Cardiac septum (tissue), 1 donor: Measurements from ENCODE around the gene C16orf96. TPM values are rescaled to one million over a fixed set of nuclear protein-coding genes. Genes with fewer than 3 reads are reported as not detected.
"Not testable (repeated sequence)": the region's sequence is repeated elsewhere in the genome, so short reads cannot be mapped to it uniquely, and the experiment has no call there.

Experiments used
- DNase-seq: peaks from one replicate; pipeline ENCODE4 v3.0.0-alpha.2; 2020; ENCODE audit warnings: low spot score
- intact Hi-C: fragments of 100-400 bp; cut with DNase I; formaldehyde crosslinking; loops from one replicate; pipeline ENCODE4 v1.14.0; 2022
- total RNA-seq: library from RNA; stranded (reverse); fragmentation: NEBNext Ultra II Directional; extraction: Animal tissue kit (Norgen Biotek cat#: 25700); gene quantifications from one replicate; pipeline ENCODE4 v1.2.1, GENCODE V29; 2021
- donor health status: DM: no; HTN: no; CAD: no.

Gene C16orf96
- total RNA-seq, 1 donor from 2014 or later: 0.11 TPM

GRCh38 chr16:4552541-4552940, 3.6 kb upstream of the C16orf96 start:
- DNase-seq: no peak
- intact Hi-C loops: no loop called here

GRCh38 chr16:4556580-4556979, 440 bp downstream of the C16orf96 start:
- intact Hi-C loops: no loop called here
- no peak for DNase-seq

DNA sequence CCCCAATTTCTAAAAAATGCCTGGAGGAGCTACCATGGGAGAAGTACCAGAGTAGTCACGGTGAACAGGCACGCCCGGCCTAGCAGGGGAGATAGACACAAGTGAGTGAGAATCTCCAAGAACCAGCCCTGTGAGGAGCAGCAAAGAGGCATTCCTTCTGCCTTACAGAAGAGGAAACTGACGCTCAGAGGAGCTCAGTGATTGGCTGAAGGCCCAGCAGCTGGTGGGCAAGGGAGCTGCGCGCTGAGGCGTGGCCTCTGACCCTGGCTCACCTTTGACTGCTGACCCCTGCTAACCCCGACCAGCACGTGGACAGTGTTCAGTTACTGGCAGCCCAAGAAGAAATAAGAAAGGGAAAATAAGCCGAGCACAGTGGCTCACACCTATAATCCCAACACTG, 1.8 kb downstream of the C16orf96 start:
- intact Hi-C loops: no loop called here
- no peak for DNase-seq

DNA sequence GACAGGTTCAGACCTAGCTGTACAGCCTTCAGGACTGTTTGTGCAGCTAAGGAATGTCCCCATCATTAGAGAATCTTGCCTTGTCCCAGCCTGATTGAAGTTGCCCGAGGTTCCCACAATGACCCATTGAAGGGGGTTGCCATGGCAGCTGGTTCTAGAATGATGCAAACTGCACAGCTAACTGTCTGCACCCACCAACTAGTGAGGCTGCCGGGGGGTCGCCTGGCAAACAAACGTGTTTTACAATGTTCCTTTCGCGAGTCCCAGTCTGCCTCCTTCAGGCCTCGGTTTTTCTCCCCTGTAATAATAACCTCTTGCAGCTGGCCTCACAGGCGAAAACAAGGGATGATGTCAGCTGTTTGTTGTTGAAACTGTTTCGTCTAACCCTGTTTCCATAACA, 5.5 kb downstream of the C16orf96 start:
- intact Hi-C loops: no loop called here
- no peak for DNase-seq

GRCh38 chr16:4564661-4565267, 8.6 kb downstream of the C16orf96 start:
- intact Hi-C loops: no loop called here
- DNase-seq: no peak

- DNase-seq: no peak
- intact Hi-C loops: no loop called here
Measured at GRCh38 chr16:4566144-4566543, 10.0 kb downstream of the C16orf96 start.

GRCh38 chr16:4570086-4570485, 13.9 kb downstream of the C16orf96 start:
- intact Hi-C loops: no loop called here
- DNase-seq: no peak

GRCh38 chr16:4570688-4571321, 14.7 kb downstream of the C16orf96 start:
- intact Hi-C loops: no loop called here
- DNase-seq: no peak

GRCh38 chr16:4572715-4573114, 16.6 kb downstream of the C16orf96 start:
- intact Hi-C loops: no loop called here
- no peak for DNase-seq

DNA sequence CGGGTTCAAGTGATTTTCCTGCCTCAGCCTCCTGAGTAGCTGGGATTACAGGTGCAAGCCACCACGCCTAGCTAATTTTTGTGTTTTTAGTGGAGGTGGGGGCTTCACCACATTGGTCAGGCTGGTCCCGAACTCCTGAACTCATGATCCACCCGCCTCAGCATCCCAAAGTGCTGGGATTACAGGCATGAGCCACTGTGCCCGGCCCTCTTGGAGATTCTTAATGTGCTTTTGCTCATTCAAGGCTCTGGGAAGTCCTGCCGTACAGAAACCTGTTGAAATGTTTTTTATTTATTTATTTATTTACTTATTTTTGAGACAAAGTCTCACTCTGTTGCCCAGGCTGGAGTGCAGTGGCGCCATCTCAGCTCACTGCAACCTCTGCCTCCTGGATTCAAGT, 17.8 kb downstream of the C16orf96 start:
- intact Hi-C loops, DNase-seq: not testable (repeated sequence)

GRCh38 chr16:4574919-4575705, 19.0 kb downstream of the C16orf96 start:
- intact Hi-C loops: no loop called here
- DNase-seq: no peak

DNA sequence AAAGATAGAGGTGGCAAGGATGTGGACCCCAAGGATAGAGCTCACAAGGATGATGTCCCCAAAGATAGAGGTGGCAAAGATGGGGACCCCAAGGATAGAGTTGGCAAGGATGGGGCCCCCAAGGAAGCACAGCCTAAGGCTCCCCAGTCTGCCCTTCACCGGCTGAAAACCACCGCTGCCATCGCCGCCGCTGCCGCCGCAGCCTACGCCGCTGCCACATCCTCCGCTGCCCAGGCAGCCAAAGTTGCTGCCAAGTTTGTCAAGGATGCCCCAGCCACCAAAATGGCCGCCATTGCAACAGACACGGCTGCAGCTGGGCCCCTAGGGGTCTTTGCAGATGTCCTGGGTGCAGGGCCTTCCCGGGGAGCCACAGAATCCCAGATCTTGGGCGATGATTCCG, 19.9 kb downstream of the C16orf96 start:
- DNase-seq: no peak
- intact Hi-C loops: no loop called here

- DNase-seq: no peak
Measured at GRCh38 chr16:4578961-4579530, 22.9 kb downstream of the C16orf96 start.

GRCh38 chr16:4580250-4580649, 24.1 kb downstream of the C16orf96 start:
- intact Hi-C loops: no loop called here
- DNase-seq: no peak

More at GRCh38 chr16:4578961-4579530, 22.9 kb downstream of the C16orf96 start:
- intact Hi-C loops: no loop called here

GRCh38 chr16:4583906-4584305, 27.8 kb downstream of the C16orf96 start:
- no peak for DNase-seq
- intact Hi-C loops: no loop called here

GRCh38 chr16:4586291-4586690, 30.2 kb downstream of the C16orf96 start:
- intact Hi-C loops: loop anchor here (5.0 kb wide), 1 partner anchor 79 kb away; no protein-coding TSS in a partner anchor
- no peak for DNase-seq

DNA sequence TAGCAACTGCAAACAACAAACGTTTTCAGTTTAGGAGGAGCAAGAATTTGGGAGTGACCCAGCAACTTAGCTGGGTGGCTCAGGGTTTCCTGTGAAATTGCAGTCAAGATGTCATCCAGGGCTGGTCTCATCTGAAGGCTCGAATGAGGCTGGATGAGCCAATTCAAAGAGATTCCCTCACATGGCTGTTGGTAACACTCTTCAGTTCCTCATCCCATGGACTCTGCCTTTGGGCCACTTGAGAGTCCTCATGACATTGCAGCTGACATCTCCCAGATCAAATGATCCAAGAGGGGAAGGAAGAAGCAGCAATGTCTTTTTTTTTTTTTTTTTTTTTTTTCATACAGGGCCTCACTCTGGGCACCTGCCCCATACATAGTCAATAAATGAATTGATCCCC, 32.2 kb downstream of the C16orf96 start:
- intact Hi-C loops: loop anchor here (5.0 kb wide), 1 partner anchor 81 kb away; no protein-coding TSS in a partner anchor
- DNase-seq: no peak

DNA sequence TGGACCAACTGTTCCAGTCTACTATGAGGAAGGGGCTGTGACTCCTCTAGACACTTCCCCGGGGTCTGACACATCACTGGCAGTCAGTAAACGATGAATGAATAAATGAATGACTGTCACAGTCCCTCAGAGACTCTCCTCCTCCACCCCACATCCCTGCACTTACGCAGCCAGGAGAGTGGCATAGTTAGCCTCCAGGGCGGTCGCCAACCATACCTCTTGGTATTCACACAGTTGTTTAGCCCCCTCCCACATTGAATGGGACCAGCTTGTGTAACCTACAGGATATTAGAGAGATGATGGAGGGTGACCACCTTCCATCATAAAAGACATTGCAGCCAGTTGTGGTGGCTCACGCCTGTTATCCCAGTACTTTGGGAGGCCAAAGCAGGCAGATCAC, 32.8 kb downstream of the C16orf96 start:
- no peak for DNase-seq
- intact Hi-C loops: loop anchor here (5.0 kb wide), 1 partner anchor 82 kb away; no protein-coding TSS in a partner anchor

GRCh38 chr16:4591191-4591590, 35.1 kb downstream of the C16orf96 start:
- intact Hi-C loops: no loop called here
- no peak for DNase-seq

DNA sequence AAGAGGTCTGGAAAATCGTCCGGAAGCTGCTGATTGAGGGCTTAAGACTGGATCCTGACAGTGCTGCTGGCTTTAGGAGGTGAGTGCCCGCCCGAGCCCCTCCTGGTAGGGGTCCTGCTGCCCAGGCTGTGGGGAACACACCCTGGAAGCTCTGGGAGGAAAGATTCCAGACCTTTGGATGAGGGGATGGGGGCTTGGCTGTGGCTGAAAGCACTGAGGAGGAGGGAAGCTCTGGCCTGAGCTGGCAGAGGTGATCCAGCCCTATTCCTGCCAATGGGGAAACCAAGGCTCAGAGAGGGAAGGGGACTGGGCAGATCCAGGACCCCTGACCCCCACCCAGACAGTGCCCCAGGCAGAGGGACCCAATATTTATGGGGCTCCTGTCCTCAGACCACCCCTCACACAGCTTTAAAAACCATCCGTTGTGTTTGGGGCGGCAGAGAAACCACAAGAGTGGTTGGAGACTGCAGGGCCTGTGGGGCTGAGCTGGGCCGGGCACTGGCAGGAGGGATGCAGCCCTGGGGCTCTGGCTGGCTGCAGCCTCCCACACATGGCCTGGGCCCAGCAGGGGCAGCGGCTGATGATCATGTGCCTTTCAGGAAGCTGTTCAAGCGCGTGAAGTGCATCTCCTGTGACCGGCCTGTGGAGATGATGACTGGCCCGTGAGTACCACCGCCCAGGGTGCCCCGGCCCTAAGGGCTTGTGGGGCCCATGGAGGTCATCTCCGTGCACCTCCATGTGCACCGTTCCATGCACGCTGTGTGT, 35.7 kb downstream of the C16orf96 start:
- no peak for DNase-seq
- intact Hi-C loops: no loop called here
